Suprapubic skin (tissue), 4 donors: Measurements from ENCODE around the gene SYNE1. TPM values are rescaled to one million over a fixed set of nuclear protein-coding genes. Genes with fewer than 3 reads are reported as not detected.

Experiments
- DNase-seq, 2 donors: peaks; one replicate each; pipeline ENCODE4 v3.0.0-alpha.2; 2019; ENCODE audit warnings: low spot score in 2 of 2
- H3K27ac ChIP-seq: fragments of 200-600 bp; sonication (generic); one replicate; pipeline ENCODE4 v1.5.1; 2019
- H3K27me3 ChIP-seq: fragments of 200-600 bp; sonication (generic); one replicate; pipeline ENCODE4 v1.5.1; 2019
- H3K36me3 ChIP-seq: fragments of 200-600 bp; sonication (generic); one replicate; pipeline ENCODE4 v1.5.1; 2019
- H3K4me1 ChIP-seq: fragments of 200-600 bp; sonication (generic); one replicate; pipeline ENCODE4 v1.5.1; 2019
- H3K4me3 ChIP-seq: fragments of 200-600 bp; sonication (generic); one replicate; pipeline ENCODE4 v1.5.1; 2019; ENCODE audit warnings: mild to moderate bottlenecking
- H3K9me3 ChIP-seq: fragments of 200-600 bp; sonication (generic); one replicate; pipeline ENCODE4 v1.5.1; 2019
- CTCF ChIP-seq, 2 donors: fragments of 200-600 bp in 1 of 2; fragments of 450-650 bp in 1 of 2; sonication (generic) in 1 of 2; IDR thresholded peaks; one replicate each; pipeline ENCODE4 v1.5.1; 2016 to 2019; ENCODE audit warnings: antibody characterized with exemption in 2 of 2, mild to moderate bottlenecking in 1 of 2, moderate library complexity in 1 of 2
- EP300 ChIP-seq: sonication (generic); formaldehyde crosslinking; IDR thresholded peaks from one replicate; pipeline ENCODE4 v1.6.1; 2017; ENCODE audit warnings: antibody characterized with exemption
- POLR2A ChIP-seq, 2 donors: fragments of 450-650 bp; IDR thresholded peaks; one replicate each; pipeline ENCODE4 v1.6.1; 2017; ENCODE audit warnings: antibody characterized with exemption in 2 of 2, mild to moderate bottlenecking in 2 of 2, moderate library complexity in 2 of 2
- POLR2AphosphoS5 ChIP-seq, 3 donors: sonication (generic); formaldehyde crosslinking; IDR thresholded peaks; one replicate each; pipeline ENCODE4 v1.6.1; 2017; ENCODE audit warnings: antibody characterized with exemption in 3 of 3
- WGBS: methylation state at CpG from one replicate; pipeline ENCODE4 v1.1.5; 2018; 5-methylcytosine and 5-hydroxymethylcytosine counted together
- total RNA-seq, 4 donors: library from RNA; depleted of rRNA; stranded (reverse); fragments of >200 nt; gene quantifications; one replicate each; pipeline ENCODE4 v1.1.0, GENCODE V29; 2016

The SYNE1 gene
- total RNA-seq, 4 donors from 2014 or later: 105 to 184 (median 132) TPM

GRCh38 chr6:152271776-152272464 lies 365.2 kb downstream of the SYNE1 start:
- Histone ChIP-seq H3K27ac (peak overlapping the region; percentile 73), H3K36me3 (peaks cover 4% of the 10 kb centered on the region), H3K9me3 (no peaks in the 10 kb centered on the region), H3K27me3 (no peaks in the 10 kb centered on the region), H3K4me3 (no peak overlapping the region), H3K4me1 (peaks cover 35% of the 10 kb centered on the region)
- TF ChIP-seq POLR2AphosphoS5 (IDR thresholded peaks at IDR 0.05) (peak in 1 of 3 donors; percentile 76), POLR2A (IDR thresholded peaks at IDR 0.05) (no peak), CTCF (IDR thresholded peaks at IDR 0.05) (no peak)
- WGBS: 37% methylated on average over 6 of the region's 6 CpGs
- no peak for DNase-seq

- H3K27ac ChIP-seq: no peak overlapping the region
- 100% methylated on average over 1 of the region's 1 CpG for WGBS
- H3K36me3 ChIP-seq: peaks cover 4% of the 10 kb centered on the region
Measured at GRCh38 chr6:152270301-152270925, 366.7 kb downstream of the SYNE1 start.

GRCh38 chr6:152268846-152269442 lies 368.2 kb downstream of the SYNE1 start:
- Histone ChIP-seq H3K4me3 (no peak overlapping the region), H3K27ac (no peak overlapping the region), H3K9me3 (no peaks in the 10 kb centered on the region), H3K4me1 (peaks cover 32% of the 10 kb centered on the region), H3K36me3 (peaks cover 10% of the 10 kb centered on the region), H3K27me3 (no peaks in the 10 kb centered on the region)
- 87% methylated on average over 8 of the region's 8 CpGs for WGBS
- no peak for DNase-seq
- no peak for TF ChIP-seq POLR2AphosphoS5 (IDR thresholded peaks at IDR 0.05)
- no peak for TF ChIP-seq POLR2A (IDR thresholded peaks at IDR 0.05)
- no peak for TF ChIP-seq EP300
- no peak for TF ChIP-seq CTCF (IDR thresholded peaks at IDR 0.05)

More at GRCh38 chr6:152270301-152270925, 366.7 kb downstream of the SYNE1 start:
- TF ChIP-seq EP300 (no peak), POLR2AphosphoS5 (IDR thresholded peaks at IDR 0.05) (no peak), POLR2A (IDR thresholded peaks at IDR 0.05) (no peak), CTCF (IDR thresholded peaks at IDR 0.05) (no peak)
- DNase-seq: no peak
- H3K4me3 ChIP-seq: no peak overlapping the region
- no peaks in the 10 kb centered on the region for H3K9me3 ChIP-seq
- H3K27me3 ChIP-seq: no peaks in the 10 kb centered on the region
- H3K4me1 ChIP-seq: peaks cover 35% of the 10 kb centered on the region

GRCh38 chr6:152267967-152268845 lies 369.0 kb downstream of the SYNE1 start:
- no peak overlapping the region for H3K27ac ChIP-seq

More at GRCh38 chr6:152267967-152268845, 369.0 kb downstream of the SYNE1 start:
- 58% methylated on average over 9 of the region's 9 CpGs for WGBS
- no peak for DNase-seq
- TF ChIP-seq EP300: no peak
- peak; percentile 19 to 33 for TF ChIP-seq CTCF (IDR thresholded peaks at IDR 0.05)
- peaks cover 10% of the 10 kb centered on the region for H3K36me3 ChIP-seq
- H3K27me3 ChIP-seq: no peaks in the 10 kb centered on the region
- no peaks in the 10 kb centered on the region for H3K9me3 ChIP-seq
- peaks cover 25% of the 10 kb centered on the region for H3K4me1 ChIP-seq
- H3K4me3 ChIP-seq: no peak overlapping the region
